ENCODE data around the gene RNF130.

DNA sequence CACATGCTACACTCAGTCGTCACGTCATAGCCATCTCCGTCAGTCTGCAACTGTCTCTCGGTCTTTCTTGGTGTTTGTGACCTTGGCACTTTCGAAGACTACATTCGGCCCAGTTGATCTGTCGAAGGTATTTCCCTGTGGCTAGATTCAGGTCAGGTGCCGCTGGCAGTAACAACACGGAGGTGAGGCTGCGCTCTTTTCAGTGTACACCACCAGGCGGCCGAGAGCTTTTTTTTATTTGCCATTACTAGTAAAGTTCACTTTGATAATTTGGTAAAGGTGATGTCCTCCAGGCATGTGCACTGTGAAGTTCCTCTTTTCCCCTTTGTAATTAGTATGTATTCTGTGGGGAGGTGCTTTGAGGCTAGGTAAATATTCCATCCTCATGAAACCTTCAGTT lies 49.7 kb downstream of the RNF130 start:
- no peak for TF ChIP-seq POLR2AphosphoS5 (IDR thresholded peaks at IDR 0.05; ENCODE audit: low read depth, low read length)
- no peak for TF ChIP-seq POLR2A (IDR thresholded peaks at IDR 0.05; ENCODE audit: low read depth, low read length)
